GM23338 (cell line): ENCODE measurements around the gene EFTUD2. TPM values are rescaled to one million over a fixed set of nuclear protein-coding genes. Genes with fewer than 3 reads are reported as not detected.

ENCODE experiments used
- ATAC-seq: fragments of 200-7000 bp; cut with Tn5 transposase; 3 replicates; pipeline ENCODE4 v1.9.1; 2020
- DNase-seq: peaks from one replicate; pipeline ENCODE4 v3.0.0-alpha.2; 2015; ENCODE audit warnings: low spot score
- H2AFZ ChIP-seq: fragments of 200-600 bp; sonication (generic); 2 replicates; pipeline ENCODE4 v1.8.0; 2016; ENCODE audit warnings: antibody characterized with exemption, mild to moderate bottlenecking, moderate library complexity
- H3F3A ChIP-seq: fragments of 200-600 bp; sonication (generic); replicated peaks from 2 replicates; pipeline ENCODE4 v1.8.0; 2017; ENCODE audit warnings: antibody characterized with exemption, mixed run types, low read depth
- H3K27ac ChIP-seq: fragments of 200-600 bp; sonication (generic); 2 replicates; pipeline ENCODE4 v1.6.1; 2016; ENCODE audit warnings: low read depth
- H3K27me3 ChIP-seq: fragments of 200-600 bp; sonication (generic); 2 replicates; pipeline ENCODE4 v1.8.0; 2016; ENCODE audit warnings: mild to moderate bottlenecking, mixed run types, moderate library complexity; ENCODE audit not compliant: insufficient read depth
- H3K36me3 ChIP-seq: fragments of 200-600 bp; sonication (generic); 2 replicates; pipeline ENCODE4 v1.8.0; 2016; ENCODE audit warnings: mild to moderate bottlenecking; ENCODE audit not compliant: insufficient read depth
- H3K4me1 ChIP-seq: fragments of 200-600 bp; sonication (generic); 2 replicates; pipeline ENCODE4 v1.8.0; 2016; ENCODE audit warnings: mild to moderate bottlenecking, moderate library complexity; ENCODE audit not compliant: insufficient read depth
- H3K4me2 ChIP-seq: fragments of 200-600 bp; sonication (generic); 2 replicates; pipeline ENCODE4 v1.7.1; 2017; ENCODE audit warnings: mixed run types
- H3K4me3 ChIP-seq: fragments of 200-600 bp; sonication (generic); 2 replicates; pipeline ENCODE4 v1.6.1; 2016; ENCODE audit warnings: mixed run types
- H3K79me2 ChIP-seq: fragments of 200-600 bp; sonication (generic); replicated peaks from 2 replicates; pipeline ENCODE4 v1.8.0; 2017; ENCODE audit warnings: mild to moderate bottlenecking; ENCODE audit not compliant: insufficient read depth
- H3K9me2 ChIP-seq: fragments of 200-600 bp; sonication (generic); 2 replicates; pipeline ENCODE4 v1.8.0; 2017; ENCODE audit not compliant: insufficient read depth
- H4K20me1 ChIP-seq: fragments of 200-600 bp; sonication (generic); replicated peaks from 2 replicates; pipeline ENCODE4 v1.8.0; 2017; ENCODE audit warnings: mild to moderate bottlenecking; ENCODE audit not compliant: insufficient read depth
- H3K27ac Mint-ChIP-seq: 2 replicates; pipeline ENCODE4 v1.8.0; 2020; ENCODE audit warnings: inconsistent platforms, mild to moderate bottlenecking, moderate library complexity, mixed read lengths
- H3K27me3 Mint-ChIP-seq: 3 replicates; pipeline ENCODE4 v1.8.0; 2022; ENCODE audit warnings: low read depth, mild to moderate bottlenecking, moderate library complexity, mixed read lengths, inconsistent platforms; ENCODE audit not compliant: insufficient read depth, poor library complexity
- H3K36me3 Mint-ChIP-seq: 3 replicates; pipeline ENCODE4 v1.8.0; 2021; ENCODE audit warnings: low read depth, mild to moderate bottlenecking, inconsistent platforms, moderate library complexity, mixed read lengths
- H3K4me1 Mint-ChIP-seq: 3 replicates; pipeline ENCODE4 v1.8.0; 2020; ENCODE audit warnings: mild to moderate bottlenecking, inconsistent platforms, mixed read lengths
- H3K4me3 Mint-ChIP-seq: 3 replicates; pipeline ENCODE4 v1.8.0; 2021; ENCODE audit warnings: moderate library complexity, mild to moderate bottlenecking, inconsistent platforms, mixed read lengths
- H3K9me3 Mint-ChIP-seq: 3 replicates; pipeline ENCODE4 v1.8.0; 2020; ENCODE audit warnings: moderate library complexity, mild to moderate bottlenecking, inconsistent platforms, mixed read lengths
- CREB1 ChIP-seq: fragments of 250-450 bp; sonication (Bioruptor Pico); IDR thresholded peaks from 2 replicates; pipeline ENCODE4 v1.5.0; 2020; ENCODE audit warnings: low read depth, mild to moderate bottlenecking, moderate library complexity
- CTCF ChIP-seq, 2 experiments: fragments of 200-600 bp in 1 of 2; sonication (generic) in 1 of 2; conservative IDR thresholded peaks; 2 replicates each; pipeline versions ENCODE4 v1.5.1 to v1.6.1; 2016 to 2017; ENCODE audit warnings: antibody characterized with exemption in 2 of 2, low read depth in 2 of 2, mild to moderate bottlenecking in 2 of 2, moderate library complexity in 1 of 2
- ETS1 ChIP-seq: IDR thresholded peaks from 2 replicates; pipeline ENCODE4 v1.6.1; 2016; ENCODE audit warnings: antibody characterized with exemption
- EZH2 ChIP-seq: fragments of 200-600 bp; sonication (generic); IDR thresholded peaks from one replicate; pipeline ENCODE4 v1.8.0; 2017; ENCODE audit warnings: antibody characterized with exemption, mild to moderate bottlenecking, low read depth; ENCODE audit not compliant: unreplicated experiment
- EZH2phosphoT487 ChIP-seq: fragments of 200-600 bp; sonication (generic); IDR thresholded peaks from one replicate; pipeline ENCODE4 v1.8.1; 2018; ENCODE audit warnings: antibody characterized with exemption; ENCODE audit not compliant: unreplicated experiment
- JUNB ChIP-seq: IDR thresholded peaks from one replicate; pipeline ENCODE4 v1.6.1; 2016; ENCODE audit warnings: antibody characterized with exemption; ENCODE audit not compliant: unreplicated experiment
- NANOG ChIP-seq: IDR thresholded peaks from 2 replicates; pipeline ENCODE4 v1.6.1; 2016; ENCODE audit warnings: antibody characterized with exemption, borderline replicate concordance
- POLR2AphosphoS5 ChIP-seq: IDR thresholded peaks from 2 replicates; pipeline ENCODE4 v1.6.1; 2016; ENCODE audit warnings: antibody characterized with exemption, low read depth
- STAT1 ChIP-seq: IDR thresholded peaks from one replicate; pipeline ENCODE4 v1.6.1; 2016; ENCODE audit warnings: antibody characterized with exemption; ENCODE audit not compliant: unreplicated experiment
- ZNF114 ChIP-seq: fragments of 250-450 bp; sonication (Bioruptor Pico); IDR thresholded peaks from 2 replicates; pipeline ENCODE4 v1.5.0; 2020; ENCODE audit warnings: mild to moderate bottlenecking, moderate library complexity
- polyA plus RNA-seq: library from polyadenylated mRNA; unstranded; fragments of >200 nt; fragmentation: Nextera tagmentation; extraction: Ambion mirVana; gene quantifications from 2 replicates; pipeline ENCODE4 v1.2.1, GENCODE V29; 2016
- total RNA-seq: library from RNA; depleted of rRNA; stranded (reverse); fragments of >200 nt; shearing (Covaris generic); gene quantifications from 2 replicates; pipeline ENCODE4 v1.2.3, GENCODE V29; 2014
- TF ChIP-seq, protein P1 (sequence below): fragments of 250-450 bp; sonication (Bioruptor Pico); IDR thresholded peaks from 2 replicates; pipeline ENCODE4 v1.5.0; 2020; ENCODE audit warnings: mild to moderate bottlenecking, moderate library complexity

EFTUD2 gene
- total and polyA plus RNA-seq, 2 experiments from 2014 or later = 61.6 to 196 TPM

GRCh38 chr17:44894642-44895041 is 4.6 kb downstream of the EFTUD2 start (continued):
- TF ChIP-seq CTCF (conservative IDR thresholded peaks at IDR 0.05; ENCODE audit: low read depth in 2 of 2) (no peak), EZH2 (no peak)

- peaks cover 18% of the 10 kb centered on the region for H3F3A ChIP-seq
- H3K36me3 ChIP-seq = peaks cover 9% of the 10 kb centered on the region
- no peaks in the 10 kb centered on the region for H3K27me3 ChIP-seq
- DNase-seq = no peak
- H3K4me2 ChIP-seq = no peak overlapping the region
- Mint-ChIP-seq H3K4me1 (no peaks in the 10 kb centered on the region), H3K27ac (no peak overlapping the region), H3K9me3 (no peaks in the 10 kb centered on the region), H3K4me3 (no peak overlapping the region), H3K27me3 (no peaks in the 10 kb centered on the region), H3K36me3 (peaks cover 28% of the 10 kb centered on the region; the same call in 2 of the 3 replicates)
- no peaks in the 10 kb centered on the region for H3K9me2 ChIP-seq
- no peak overlapping the region for H3K4me3 ChIP-seq
- peak; percentile 48 for ATAC-seq
- H2AFZ ChIP-seq = no peak overlapping the region
- no peak overlapping the region for H3K27ac ChIP-seq
- H3K79me2 ChIP-seq = peaks cover 91% of the 10 kb centered on the region
- no peaks in the 10 kb centered on the region for H3K4me1 ChIP-seq
- peaks cover 68% of the 10 kb centered on the region for H4K20me1 ChIP-seq
- TF ChIP-seq CTCF (conservative IDR thresholded peaks at IDR 0.05; ENCODE audit: low read depth in 2 of 2) (no peak), EZH2phosphoT487 (no peak), NANOG (no peak), EZH2 (no peak), ZNF114 (no peak), POLR2AphosphoS5 (no peak), ETS1 (no peak), CREB1 (CRISPR knock-in tag) (no peak), STAT1 (no peak), JUNB (no peak)
- TF ChIP-seq, protein P1, sequence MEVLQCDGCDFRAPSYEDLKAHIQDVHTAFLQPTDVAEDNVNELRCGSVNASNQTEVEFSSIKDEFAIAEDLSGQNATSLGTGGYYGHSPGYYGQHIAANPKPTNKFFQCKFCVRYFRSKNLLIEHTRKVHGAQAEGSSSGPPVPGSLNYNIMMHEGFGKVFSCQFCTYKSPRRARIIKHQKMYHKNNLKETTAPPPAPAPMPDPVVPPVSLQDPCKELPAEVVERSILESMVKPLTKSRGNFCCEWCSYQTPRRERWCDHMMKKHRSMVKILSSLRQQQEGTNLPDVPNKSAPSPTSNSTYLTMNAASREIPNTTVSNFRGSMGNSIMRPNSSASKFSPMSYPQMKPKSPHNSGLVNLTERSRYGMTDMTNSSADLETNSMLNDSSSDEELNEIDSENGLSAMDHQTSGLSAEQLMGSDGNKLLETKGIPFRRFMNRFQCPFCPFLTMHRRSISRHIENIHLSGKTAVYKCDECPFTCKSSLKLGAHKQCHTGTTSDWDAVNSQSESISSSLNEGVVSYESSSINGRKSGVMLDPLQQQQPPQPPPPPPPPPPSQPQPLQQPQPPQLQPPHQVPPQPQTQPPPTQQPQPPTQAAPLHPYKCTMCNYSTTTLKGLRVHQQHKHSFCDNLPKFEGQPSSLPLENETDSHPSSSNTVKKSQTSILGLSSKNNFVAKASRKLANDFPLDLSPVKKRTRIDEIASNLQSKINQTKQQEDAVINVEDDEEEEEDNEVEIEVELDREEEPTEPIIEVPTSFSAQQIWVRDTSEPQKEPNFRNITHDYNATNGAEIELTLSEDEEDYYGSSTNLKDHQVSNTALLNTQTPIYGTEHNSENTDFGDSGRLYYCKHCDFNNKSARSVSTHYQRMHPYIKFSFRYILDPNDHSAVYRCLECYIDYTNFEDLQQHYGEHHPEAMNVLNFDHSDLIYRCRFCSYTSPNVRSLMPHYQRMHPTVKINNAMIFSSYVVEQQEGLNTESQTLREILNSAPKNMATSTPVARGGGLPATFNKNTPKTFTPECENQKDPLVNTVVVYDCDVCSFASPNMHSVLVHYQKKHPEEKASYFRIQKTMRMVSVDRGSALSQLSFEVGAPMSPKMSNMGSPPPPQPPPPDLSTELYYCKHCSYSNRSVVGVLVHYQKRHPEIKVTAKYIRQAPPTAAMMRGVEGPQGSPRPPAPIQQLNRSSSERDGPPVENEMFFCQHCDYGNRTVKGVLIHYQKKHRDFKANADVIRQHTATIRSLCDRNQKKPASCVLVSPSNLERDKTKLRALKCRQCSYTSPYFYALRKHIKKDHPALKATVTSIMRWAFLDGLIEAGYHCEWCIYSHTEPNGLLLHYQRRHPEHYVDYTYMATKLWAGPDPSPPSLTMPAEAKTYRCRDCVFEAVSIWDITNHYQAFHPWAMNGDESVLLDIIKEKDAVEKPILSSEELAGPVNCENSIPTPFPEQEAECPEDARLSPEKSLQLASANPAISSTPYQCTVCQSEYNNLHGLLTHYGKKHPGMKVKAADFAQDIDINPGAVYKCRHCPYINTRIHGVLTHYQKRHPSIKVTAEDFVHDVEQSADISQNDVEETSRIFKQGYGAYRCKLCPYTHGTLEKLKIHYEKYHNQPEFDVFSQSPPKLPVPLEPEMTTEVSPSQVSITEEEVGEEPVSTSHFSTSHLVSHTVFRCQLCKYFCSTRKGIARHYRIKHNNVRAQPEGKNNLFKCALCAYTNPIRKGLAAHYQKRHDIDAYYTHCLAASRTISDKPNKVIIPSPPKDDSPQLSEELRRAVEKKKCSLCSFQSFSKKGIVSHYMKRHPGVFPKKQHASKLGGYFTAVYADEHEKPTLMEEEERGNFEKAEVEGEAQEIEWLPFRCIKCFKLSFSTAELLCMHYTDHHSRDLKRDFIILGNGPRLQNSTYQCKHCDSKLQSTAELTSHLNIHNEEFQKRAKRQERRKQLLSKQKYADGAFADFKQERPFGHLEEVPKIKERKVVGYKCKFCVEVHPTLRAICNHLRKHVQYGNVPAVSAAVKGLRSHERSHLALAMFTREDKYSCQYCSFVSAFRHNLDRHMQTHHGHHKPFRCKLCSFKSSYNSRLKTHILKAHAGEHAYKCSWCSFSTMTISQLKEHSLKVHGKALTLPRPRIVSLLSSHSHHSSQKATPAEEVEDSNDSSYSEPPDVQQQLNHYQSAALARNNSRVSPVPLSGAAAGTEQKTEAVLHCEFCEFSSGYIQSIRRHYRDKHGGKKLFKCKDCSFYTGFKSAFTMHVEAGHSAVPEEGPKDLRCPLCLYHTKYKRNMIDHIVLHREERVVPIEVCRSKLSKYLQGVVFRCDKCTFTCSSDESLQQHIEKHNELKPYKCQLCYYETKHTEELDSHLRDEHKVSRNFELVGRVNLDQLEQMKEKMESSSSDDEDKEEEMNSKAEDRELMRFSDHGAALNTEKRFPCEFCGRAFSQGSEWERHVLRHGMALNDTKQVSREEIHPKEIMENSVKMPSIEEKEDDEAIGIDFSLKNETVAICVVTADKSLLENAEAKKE = no peak
Observed at GRCh38 chr17:44892250-44892649, 7.0 kb downstream of the EFTUD2 start.
